Coronary artery (tissue), 2 donors: ENCODE data around the gene PBX4.
A peak's percentile ranks its signal among the peaks of the same experiment; 100 is the strongest.

ENCODE experiments used
- DNase-seq: peaks from one replicate; pipeline ENCODE4 v3.0.0-alpha.2; 2017; ENCODE audit warnings: low spot score
- H3K27ac ChIP-seq, 2 donors: fragments of 200-600 bp; sonication (generic); one replicate each; pipeline ENCODE4 v1.5.1; 2016 to 2019
- H3K4me3 ChIP-seq: fragments of 200-600 bp; sonication (generic); 2 replicates; pipeline ENCODE4 v1.5.1; 2016; ENCODE audit warnings: mild to moderate bottlenecking, moderate library complexity
- TF ChIP-seq, protein P1 (sequence below): fragments of 200-600 bp; sonication (generic); IDR thresholded peaks from one replicate; pipeline ENCODE4 v1.5.1; 2019; ENCODE audit warnings: antibody characterized with exemption

PBX4 gene

DNA sequence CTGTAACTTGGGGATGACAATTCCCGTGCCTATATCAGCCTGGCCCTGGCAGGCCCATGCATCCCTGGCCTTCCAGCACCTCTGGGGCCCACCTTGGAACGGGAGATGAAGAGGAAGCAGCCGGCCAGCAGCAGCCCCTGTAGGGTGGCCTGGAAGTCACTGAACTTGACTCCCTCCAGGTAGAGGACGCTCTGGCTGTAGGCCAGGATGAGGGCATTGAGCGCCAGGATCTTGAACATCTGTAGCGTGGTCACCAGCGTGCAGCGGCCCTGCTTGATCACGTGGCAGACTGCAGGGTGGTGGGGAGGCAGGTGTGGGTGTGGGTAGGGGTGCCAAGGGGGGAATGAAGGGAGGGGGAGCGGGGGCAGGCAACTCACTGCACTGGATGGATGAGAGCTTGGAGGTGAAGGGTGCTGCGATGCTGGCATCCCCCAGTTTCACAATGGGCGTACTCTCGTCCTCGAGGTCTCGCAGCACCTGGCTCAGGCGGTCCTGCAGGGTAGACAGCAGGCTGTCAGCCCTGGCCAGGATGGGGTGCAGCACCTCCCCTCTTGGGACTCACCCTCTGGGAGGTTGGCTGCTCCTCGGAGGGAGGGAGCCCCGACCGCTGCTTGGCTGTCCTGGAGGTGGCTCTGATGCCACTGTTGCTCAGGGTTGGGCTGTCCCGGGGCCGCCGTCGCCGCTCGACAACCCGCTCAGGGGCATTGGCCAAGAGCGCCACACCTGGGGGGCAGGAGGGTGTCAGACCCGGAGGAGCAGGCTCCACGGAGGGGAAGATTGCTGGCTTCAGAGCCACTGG is 28.7 kb upstream of the PBX4 start:
- no peak for DNase-seq
- no peak overlapping the region for H3K27ac ChIP-seq
- H3K4me3 ChIP-seq: no peak overlapping the region
- TF ChIP-seq, protein P1, sequence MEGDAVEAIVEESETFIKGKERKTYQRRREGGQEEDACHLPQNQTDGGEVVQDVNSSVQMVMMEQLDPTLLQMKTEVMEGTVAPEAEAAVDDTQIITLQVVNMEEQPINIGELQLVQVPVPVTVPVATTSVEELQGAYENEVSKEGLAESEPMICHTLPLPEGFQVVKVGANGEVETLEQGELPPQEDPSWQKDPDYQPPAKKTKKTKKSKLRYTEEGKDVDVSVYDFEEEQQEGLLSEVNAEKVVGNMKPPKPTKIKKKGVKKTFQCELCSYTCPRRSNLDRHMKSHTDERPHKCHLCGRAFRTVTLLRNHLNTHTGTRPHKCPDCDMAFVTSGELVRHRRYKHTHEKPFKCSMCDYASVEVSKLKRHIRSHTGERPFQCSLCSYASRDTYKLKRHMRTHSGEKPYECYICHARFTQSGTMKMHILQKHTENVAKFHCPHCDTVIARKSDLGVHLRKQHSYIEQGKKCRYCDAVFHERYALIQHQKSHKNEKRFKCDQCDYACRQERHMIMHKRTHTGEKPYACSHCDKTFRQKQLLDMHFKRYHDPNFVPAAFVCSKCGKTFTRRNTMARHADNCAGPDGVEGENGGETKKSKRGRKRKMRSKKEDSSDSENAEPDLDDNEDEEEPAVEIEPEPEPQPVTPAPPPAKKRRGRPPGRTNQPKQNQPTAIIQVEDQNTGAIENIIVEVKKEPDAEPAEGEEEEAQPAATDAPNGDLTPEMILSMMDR: no peak

DNA sequence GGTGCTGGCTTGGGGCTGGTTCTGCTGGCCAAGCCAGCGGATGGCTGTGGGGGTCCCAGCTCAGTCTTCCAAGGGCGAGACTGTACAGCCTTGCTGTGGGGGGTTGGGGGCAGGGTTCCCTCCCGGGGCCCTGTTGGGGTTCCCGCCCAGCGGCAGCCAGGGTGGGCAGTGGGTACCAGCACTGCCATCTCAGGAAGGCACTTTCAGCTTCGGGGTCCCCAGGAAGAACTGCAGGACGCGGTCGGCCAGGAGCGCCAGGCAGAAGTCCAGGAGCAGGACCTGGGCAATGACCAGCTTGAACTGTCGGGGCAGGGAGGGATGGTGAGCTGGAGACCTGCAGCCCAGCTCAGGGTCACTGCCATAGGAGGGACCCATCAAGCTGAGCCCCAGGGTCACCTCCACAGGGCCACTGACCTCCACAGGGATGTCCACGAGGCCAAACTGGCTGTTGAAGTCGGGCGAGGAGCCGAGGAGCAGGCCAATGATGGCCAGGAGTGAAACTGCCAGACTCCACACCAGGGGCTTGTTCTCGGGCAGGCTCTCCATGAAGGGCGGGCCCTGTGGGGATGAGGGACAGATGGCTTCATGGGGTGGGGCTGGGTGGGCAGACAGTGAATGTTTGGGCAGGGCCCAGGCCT is 26.9 kb upstream of the PBX4 start:
- Histone ChIP-seq H3K27ac (no peak overlapping the region), H3K4me3 (no peak overlapping the region)
- DNase-seq: no peak
- TF ChIP-seq, protein P1: no peak

DNA sequence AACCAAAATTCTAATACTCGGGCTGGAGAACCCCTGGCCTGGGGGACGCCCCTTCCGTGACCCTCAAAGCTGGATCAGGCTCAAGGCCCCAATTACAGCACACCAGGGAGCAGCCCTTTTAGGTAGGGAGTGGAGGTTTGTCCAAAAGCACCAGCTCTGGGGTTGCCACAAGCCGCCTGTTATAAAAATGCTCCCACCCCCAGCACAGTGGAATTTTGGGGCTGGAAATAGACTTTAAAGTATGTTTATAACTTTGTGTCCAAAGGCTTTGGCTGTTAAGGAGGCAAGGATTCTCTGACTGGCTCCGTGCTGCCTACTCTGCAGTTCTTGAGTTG is 25.5 kb upstream of the PBX4 start:
- H3K27ac ChIP-seq: peak overlapping the region in 1 of 2 donors; percentile 10
- TF ChIP-seq, protein P1: peak; percentile 21
- DNase-seq: no peak
- peak overlapping the region; percentile 86 for H3K4me3 ChIP-seq

DNA sequence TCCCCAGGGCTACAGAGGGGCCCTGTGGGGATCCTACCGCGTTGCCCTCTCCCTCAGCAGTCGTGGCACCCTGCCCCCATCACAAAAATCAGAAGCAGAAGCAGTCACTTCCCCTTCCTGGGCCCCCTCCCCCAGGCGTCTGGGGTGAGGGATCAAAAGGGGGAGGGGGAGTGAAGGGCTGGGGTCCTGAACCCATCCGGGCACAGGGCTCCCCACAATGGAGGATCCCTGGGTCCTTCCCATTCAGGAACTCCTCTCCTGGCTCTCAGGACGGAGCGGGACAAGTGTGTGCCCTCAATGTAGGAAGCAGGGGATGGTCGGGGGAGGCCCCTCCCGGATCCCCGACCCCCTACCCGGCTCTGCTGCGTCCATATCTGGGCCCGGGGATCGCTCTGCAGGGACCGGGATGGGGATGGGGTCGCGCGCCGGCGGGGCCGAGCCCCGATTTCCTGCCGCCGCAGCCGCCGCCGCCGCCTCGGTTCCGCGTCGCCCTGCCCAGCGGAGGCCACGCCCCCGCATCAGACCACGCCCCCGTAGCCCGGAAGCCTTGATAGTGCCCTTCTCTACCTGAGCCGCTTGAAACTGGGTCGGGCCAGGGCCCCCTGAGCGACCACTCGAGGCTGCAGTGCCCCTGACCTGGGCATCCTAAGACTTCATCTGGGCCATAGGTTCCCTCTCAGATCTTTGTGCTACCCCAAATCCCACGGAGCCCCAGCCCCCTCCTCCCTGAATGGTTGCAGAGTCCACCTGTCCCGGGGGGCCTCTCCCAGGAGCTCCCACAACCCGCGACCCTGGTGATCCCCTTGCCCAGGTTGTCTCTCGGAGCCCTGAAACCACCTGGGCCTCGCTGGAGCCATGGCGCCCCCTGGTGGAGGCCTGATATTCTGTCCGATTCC is 24.9 kb upstream of the PBX4 start, which contains the start of gene GMIP:
Gene GMIP (minus strand): TSS at position 500 of the 896 bp plus-strand sequence. CDS start 128 bp downstream, at position 372.
- Histone ChIP-seq H3K27ac (peak within 1 kb of the TSS; percentile 10 to 77), H3K4me3 (peak within 1 kb of the TSS; percentile 86)
- DNase-seq: peak; percentile 83
- TF ChIP-seq, protein P1: peak; percentile 89

DNA sequence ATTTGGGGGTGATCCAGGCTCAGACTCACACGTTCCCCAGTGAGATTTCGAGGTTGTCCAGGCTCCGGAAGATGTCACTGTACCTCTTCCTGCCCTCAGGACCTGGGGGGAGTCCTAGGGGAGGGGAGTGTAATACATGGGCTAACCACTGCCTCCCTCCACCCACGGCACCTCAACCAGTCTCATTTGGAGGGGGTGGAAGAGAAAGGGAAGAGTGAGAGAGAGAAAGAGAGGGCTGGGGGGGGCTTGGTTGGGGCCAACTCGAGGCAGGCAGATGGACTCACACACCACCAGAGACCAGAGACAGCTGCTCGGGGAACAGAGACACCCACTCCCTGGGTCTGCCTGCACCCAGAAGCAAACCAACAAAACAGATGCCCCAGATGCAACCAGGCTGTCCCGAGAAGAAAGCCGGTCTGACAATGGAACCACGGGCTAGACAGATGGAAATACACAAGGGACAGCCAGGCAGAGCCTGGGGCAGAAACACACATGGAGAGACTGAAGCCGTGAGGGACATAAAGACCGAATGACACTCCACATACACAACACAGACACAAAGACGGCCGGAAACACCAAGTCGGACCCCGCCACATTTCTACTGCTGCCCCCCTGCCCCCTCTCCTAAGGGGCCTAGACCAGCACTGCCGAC is 24.1 kb upstream of the PBX4 start:
- TF ChIP-seq, protein P1: no peak
- Histone ChIP-seq H3K27ac (peak overlapping the region; percentile 10 to 77), H3K4me3 (peak overlapping the region; percentile 86)
- no peak for DNase-seq

DNA sequence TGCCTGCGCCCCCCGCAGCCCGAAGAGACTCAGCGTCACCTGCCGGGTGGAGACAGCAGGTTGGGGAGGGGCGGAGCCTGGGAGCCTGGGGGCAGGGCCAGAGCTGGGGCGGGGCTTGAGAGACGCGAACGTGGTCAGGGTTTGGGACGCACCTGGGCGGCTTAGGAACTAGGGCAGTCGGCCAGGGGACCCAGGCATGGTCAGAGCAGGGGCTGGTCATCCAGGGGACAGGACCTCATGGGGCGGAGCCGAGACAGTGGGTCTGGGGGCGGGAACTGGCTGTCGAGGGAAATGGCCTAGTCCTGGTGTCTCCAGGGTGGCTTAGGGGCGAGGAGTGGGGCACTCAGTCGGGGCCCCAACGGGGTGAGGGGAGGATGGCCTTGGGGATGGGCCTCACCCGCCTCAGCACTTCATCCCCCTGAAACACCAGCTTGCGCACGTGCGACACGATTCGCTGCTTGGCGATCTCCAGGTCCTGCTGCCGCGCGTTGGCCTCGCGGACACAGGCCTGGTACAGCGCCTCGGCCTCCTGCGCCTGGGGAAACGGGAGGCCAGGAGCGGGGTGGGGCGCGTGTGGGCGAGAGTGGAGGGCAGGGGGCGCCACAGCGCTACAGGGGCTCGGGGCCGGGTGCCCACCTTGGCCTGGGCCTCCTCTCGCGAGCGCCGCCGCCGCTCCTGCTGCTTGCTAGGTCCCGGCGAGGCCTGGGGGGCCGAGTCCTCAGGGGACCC is 19.2 kb upstream of the PBX4 start:
- no peak overlapping the region for H3K27ac ChIP-seq
- H3K4me3 ChIP-seq: no peak overlapping the region
- DNase-seq: no peak
- TF ChIP-seq, protein P1: no peak
